Thymus (tissue), 11 donors: Measurements from ENCODE around the gene MMD2. TPM values are rescaled to one million over a fixed set of nuclear protein-coding genes. Genes with fewer than 3 reads are reported as not detected.

Source experiments
- DNase-seq, 9 donors: peaks; one replicate each; pipeline ENCODE4 v3.0.0-alpha.2; 2013; ENCODE audit warnings: low spot score in 9 of 9, low read depth in 6 of 9, missing footprints in 1 of 9
- H3K27ac ChIP-seq, 2 donors: one replicate each; pipeline ENCODE4 v1.5.1; 2013; ENCODE audit warnings: control low read depth in 1 of 2, low read depth in 1 of 2, low read length in 1 of 2, mild to moderate bottlenecking in 1 of 2, moderate library complexity in 1 of 2
- H3K27me3 ChIP-seq, 2 donors: one replicate each; pipeline ENCODE4 v1.5.1; 2013; ENCODE audit warnings: low read length in 1 of 2; ENCODE audit not compliant: control insufficient read depth in 2 of 2, insufficient read depth in 1 of 2
- H3K36me3 ChIP-seq, 2 donors: one replicate each; pipeline ENCODE4 v1.5.1; 2013; ENCODE audit warnings: low read length in 1 of 2, mild to moderate bottlenecking in 1 of 2, moderate library complexity in 1 of 2; ENCODE audit not compliant: control insufficient read depth in 2 of 2, insufficient read depth in 2 of 2
- H3K4me1 ChIP-seq, 2 donors: one replicate each; pipeline ENCODE4 v1.5.1; 2013; ENCODE audit warnings: low read length in 2 of 2; ENCODE audit not compliant: control insufficient read depth in 2 of 2, insufficient read depth in 2 of 2
- H3K4me3 ChIP-seq, 2 donors: one replicate each; pipeline ENCODE4 v1.5.1; 2013; ENCODE audit warnings: low read length in 2 of 2, control low read depth in 1 of 2, mild to moderate bottlenecking in 1 of 2
- H3K9me3 ChIP-seq, 2 donors: one replicate each; pipeline ENCODE4 v1.5.1; 2013; ENCODE audit warnings: low read length in 1 of 2, mild to moderate bottlenecking in 1 of 2; ENCODE audit not compliant: control insufficient read depth in 2 of 2, insufficient read depth in 1 of 2
- WGBS: extraction: QIAGEN DNeasy Blood & Tissue Kit; methylation state at CpG from one replicate; pipeline ENCODE4 v1.1.7; 2013; 5-methylcytosine and 5-hydroxymethylcytosine counted together
- polyA plus RNA-seq: library from polyadenylated mRNA; stranded (reverse); fragments of 200-250 nt; gene quantifications from one replicate; pipeline ENCODE4 v1.2.3, GENCODE V29; 2013
- total RNA-seq: library from RNA; stranded (reverse); fragments of 120-200 nt; gene quantifications from one replicate; pipeline ENCODE4 v1.2.4, GENCODE V29; 2013
- donor health status: healthy.

The MMD2 gene
- total and polyA plus RNA-seq, 2 donors: 0.07 TPM; not detected in 1

DNA sequence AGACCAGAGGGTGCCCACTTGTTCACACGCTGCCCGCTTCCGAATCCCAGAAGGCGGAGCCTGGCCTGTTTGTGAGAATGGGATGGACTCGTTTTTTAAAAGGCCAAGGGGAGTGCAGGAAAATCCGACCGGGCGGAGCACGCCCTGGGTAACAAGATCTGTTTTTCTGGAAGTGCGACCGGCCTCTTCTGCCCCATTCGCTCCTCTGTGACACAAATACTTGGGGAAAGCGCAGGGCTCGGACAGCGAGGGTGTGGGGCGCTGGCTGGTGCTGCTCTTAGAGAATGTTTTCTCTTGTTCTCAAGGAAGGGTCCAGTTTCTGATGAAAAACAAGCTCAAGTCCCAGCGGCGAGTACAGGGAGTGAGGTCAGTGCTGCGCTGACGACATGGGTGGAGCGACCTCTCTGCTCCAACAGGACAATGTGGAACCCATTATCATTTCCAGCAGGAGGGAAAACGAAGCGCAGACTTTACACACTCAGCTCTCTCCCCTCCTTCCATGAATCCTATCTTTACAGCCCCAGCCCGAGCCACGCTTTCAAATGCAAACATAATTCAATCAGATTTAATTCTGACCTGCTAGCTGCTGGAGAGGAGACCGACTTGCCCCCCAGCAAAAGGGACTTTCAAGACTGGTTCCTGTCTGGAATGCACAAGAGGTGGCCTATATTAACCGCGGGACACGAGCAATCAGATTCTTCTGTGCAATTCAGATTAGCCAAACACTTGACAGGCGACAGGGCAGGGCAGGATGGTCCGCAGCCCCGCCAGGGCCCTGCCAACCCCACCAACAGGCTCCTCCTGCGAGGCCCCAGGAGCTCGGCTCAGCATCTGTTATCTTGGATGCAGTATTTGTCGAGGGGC lies 76.6 kb downstream of the MMD2 start:
- H3K27me3 ChIP-seq: peaks cover 25 to 45% of the 10 kb centered on the region in 2 donors
- WGBS: 13% methylated on average over 35 of the region's 35 CpGs
- peaks cover 0 to 5% of the 10 kb centered on the region in 2 donors for H3K9me3 ChIP-seq
- H3K4me1 ChIP-seq: peaks cover 2 to 4% of the 10 kb centered on the region in 2 donors
- no peak for DNase-seq
- no peaks in the 10 kb centered on the region for H3K36me3 ChIP-seq
- H3K27ac ChIP-seq: peak overlapping the region in 1 of 2 donors; percentile 51
- H3K4me3 ChIP-seq: peak overlapping the region in 1 of 2 donors; percentile 25

DNA sequence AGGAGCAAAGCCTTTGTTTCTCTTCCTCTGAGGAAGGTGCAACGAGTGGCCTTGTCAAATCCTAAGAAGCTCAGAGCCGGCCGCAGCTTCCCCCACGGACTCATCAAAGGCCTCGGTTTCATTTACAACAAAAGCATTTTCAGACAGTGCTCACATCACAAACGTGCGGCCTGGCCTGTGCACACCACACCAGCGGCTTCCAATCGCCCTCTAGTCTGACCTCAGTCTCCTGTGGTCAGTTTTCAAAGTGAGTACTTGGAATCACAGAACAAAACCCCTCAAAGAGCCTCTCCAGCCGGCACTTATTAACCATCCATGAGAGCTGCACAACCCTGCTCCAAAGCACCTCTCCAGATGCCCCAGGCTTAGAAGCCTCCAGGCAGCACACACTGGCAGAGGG lies 78.8 kb downstream of the MMD2 start:
- Histone ChIP-seq H3K27ac (no peak overlapping the region), H3K27me3 (peaks cover 25 to 43% of the 10 kb centered on the region in 2 donors), H3K9me3 (peaks cover 0 to 5% of the 10 kb centered on the region in 2 donors), H3K4me3 (no peak overlapping the region), H3K36me3 (no peaks in the 10 kb centered on the region), H3K4me1 (peaks cover 2 to 4% of the 10 kb centered on the region in 2 donors)
- DNase-seq: no peak
- WGBS: 88% methylated on average over 10 of the region's 10 CpGs

DNA sequence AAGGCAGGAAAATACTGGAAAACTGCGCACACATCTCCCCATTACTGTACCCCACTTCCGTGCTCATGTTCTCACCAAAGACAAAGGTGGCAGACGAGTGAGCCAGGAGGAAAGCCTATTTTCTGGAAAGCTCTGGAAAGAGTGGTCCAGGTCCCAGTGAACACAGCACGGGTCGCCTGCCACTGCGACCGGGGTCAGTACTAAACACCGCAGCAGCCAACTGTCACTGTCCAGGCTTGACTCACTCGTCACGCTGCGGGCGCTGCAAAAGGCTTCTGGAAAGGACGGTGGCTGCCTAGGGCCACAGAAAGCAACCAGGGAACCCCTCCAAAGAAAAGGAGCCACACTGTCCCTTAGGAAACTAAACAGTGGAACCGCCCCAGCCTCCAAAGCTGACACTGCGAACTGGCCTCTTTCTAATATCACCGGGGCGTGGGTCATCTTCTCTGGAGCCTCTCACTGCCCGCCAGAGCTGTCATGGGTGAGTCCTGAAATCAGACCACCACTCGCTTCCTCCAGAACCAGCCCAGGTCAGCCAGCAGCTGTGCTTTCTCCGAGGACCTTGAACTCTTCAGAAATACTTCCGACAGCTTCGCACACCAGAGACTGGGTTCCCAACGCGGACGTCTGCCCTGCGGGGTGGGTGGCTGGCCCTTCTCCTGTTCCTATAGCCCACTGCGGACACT lies 79.4 kb downstream of the MMD2 start:
- H3K27ac ChIP-seq: no peak overlapping the region
- peaks cover 2 to 4% of the 10 kb centered on the region in 2 donors for H3K4me1 ChIP-seq
- DNase-seq: no peak
- no peak overlapping the region for H3K4me3 ChIP-seq
- peaks cover 0 to 5% of the 10 kb centered on the region in 2 donors for H3K9me3 ChIP-seq
- no peaks in the 10 kb centered on the region for H3K36me3 ChIP-seq
- WGBS: 94% methylated on average over 27 of the region's 27 CpGs
- peaks cover 25 to 41% of the 10 kb centered on the region in 2 donors for H3K27me3 ChIP-seq

DNA sequence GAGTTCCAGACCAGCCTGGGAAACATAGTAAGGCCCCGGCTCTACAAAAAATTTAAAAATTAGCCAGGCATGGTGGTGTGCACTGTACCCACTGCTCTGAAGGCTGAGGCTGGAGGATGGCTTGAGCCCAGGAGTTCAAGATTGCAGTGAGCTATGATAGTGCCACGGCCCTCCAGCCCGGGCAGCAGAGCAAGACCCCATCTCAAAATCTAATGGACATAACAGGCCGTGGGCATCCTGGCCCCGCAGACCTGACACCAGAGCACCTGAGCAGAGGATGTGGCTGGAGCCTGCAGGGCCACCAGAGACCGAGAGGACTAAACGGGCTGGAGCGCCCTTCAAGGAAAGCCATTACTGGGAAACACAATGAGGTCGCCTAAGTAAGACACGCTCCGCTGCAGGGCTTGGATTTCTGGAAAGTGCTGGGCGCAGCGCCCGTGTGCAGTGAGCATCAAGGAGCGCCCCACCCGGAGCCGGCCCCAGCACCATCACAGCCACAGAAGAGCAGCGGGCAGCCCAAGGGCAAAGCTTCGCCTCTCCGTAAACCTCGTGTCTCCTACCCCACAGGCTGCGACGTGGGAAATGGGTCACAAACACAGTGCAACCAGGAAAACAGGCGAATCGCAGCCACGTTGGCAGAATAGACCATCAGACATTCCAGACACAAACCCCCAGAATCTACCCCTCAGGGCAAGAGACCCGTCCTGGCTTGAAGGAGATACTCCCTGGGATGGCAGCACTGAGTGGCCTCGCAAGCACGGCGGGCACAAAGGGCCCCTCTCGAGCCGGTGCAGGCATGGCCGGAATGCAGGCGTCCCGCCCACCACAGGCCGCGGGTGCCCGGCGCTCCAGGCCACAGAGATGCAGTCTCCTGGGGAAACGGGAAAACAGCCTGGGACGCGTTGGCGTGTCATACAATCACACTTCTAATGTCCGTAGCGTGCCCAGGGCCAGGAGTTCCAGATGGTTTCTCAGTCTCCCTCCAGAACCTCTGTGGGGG lies 80.4 kb downstream of the MMD2 start:
- no peak overlapping the region for H3K4me3 ChIP-seq
- WGBS: 93% methylated on average over 45 of the region's 45 CpGs
- no peak for DNase-seq
- peaks cover 0 to under 1% of the 10 kb centered on the region in 2 donors for H3K9me3 ChIP-seq
- peaks cover 2 to 4% of the 10 kb centered on the region in 2 donors for H3K4me1 ChIP-seq
- H3K27ac ChIP-seq: peak overlapping the region in 1 of 2 donors; percentile 5
- H3K27me3 ChIP-seq: peaks cover 20 to 32% of the 10 kb centered on the region in 2 donors
- H3K36me3 ChIP-seq: no peaks in the 10 kb centered on the region

DNA sequence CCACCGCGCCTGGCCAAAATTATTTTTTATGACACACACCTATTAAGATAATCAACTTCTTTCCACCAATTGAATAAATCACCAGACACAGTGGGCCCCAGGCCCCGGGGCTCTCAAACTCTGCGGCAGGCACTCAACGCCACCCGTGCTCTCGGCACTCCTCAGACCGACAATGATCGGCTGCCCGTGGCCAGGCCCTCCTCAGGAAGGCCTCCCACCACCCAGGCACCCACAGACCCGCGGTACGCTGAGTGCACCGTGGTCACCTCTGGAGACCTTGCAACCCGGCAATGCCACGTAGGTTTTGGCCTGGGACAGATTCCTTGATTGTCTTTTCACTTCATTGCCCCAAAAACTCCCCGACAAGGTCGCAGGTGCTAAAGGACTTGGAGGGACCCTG lies 82.4 kb downstream of the MMD2 start:
- H3K4me3 ChIP-seq: no peak overlapping the region
- no peaks in the 10 kb centered on the region for H3K9me3 ChIP-seq
- no peak for DNase-seq
- peaks cover 0 to 23% of the 10 kb centered on the region in 2 donors for H3K27me3 ChIP-seq
- no peaks in the 10 kb centered on the region for H3K4me1 ChIP-seq
- H3K36me3 ChIP-seq: no peaks in the 10 kb centered on the region
- no peak overlapping the region for H3K27ac ChIP-seq
- WGBS: 97% methylated on average over 18 of the region's 18 CpGs

DNA sequence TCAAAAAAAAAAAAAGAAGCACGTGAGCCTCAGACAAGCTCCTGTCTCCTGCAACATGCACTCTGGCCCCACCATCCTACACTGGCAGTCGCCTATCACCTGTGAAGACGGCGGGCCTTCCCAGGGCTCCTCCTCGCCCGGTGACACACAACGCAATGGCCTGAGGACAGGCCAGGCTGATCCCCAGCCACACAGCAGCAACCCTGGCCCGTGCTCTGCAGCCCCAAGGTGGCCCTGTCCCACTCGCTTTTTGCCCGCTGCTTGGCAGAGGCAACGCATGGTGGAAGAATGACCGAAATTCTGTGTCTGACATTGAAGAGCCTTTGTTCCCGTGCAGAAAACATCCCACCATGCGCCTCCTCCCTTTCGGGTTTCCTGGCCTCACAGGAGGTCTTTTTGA lies 83.6 kb downstream of the MMD2 start:
- 96% methylated on average over 15 of the region's 15 CpGs for WGBS
- no peaks in the 10 kb centered on the region for H3K4me1 ChIP-seq
- peaks cover 0 to 27% of the 10 kb centered on the region in 2 donors for H3K27me3 ChIP-seq

DNA sequence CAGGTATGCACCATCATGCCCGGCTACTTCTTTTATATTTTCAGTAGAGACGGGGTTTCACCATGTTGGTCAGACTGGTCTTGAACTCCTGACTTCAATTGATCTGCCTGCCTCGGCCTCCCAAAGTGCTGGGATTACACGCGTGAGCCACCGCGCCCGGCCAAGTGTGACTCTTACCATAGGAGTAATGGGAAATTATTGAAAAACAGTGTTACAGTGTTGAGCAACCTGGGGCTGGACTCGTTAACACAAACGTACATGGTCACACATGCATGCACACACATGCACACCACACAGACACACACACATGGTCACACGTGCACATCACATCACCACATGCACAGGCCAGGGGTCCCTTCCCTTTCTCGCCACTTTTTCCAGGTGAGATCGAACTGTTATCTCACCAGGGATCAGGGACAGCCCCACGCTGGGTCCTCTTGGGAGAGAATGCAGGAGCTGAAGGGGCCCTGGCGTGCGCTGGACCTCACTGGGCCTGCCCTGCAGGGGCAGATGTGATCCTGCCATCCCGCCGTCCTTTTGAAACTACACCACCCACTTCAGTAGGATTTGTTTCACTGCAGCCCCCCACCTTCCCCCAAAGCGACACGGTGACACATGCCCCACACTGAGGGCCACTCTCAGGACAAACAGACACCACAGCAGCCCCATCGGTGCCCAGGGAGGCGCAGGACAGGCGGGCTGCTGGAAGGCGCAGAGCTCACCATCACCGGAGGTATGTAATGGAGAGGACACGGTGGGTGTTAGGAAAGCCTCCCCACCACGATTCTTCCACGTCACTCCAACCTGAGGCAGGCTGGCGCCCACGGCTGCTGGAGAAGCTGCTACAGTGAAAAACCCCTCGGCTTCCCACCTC lies 85.7 kb downstream of the MMD2 start:
- Histone ChIP-seq H3K36me3 (no peaks in the 10 kb centered on the region), H3K27me3 (peaks cover 0 to 26% of the 10 kb centered on the region in 2 donors), H3K9me3 (no peaks in the 10 kb centered on the region), H3K4me1 (no peaks in the 10 kb centered on the region), H3K4me3 (no peak overlapping the region), H3K27ac (no peak overlapping the region)
- WGBS: 94% methylated on average over 31 of the region's 31 CpGs
- no peak for DNase-seq

More for the DNA sequence above, 83.6 kb downstream of the MMD2 start:
- Histone ChIP-seq H3K27ac (no peak overlapping the region), H3K9me3 (no peaks in the 10 kb centered on the region), H3K36me3 (no peaks in the 10 kb centered on the region), H3K4me3 (no peak overlapping the region)
- no peak for DNase-seq
